GM21576 (cell line): ENCODE results near the gene ELOB.

Experiments
- ATAC-seq: cut with Tn5 transposase; IDR thresholded peaks from one replicate; pipeline ENCODE4 v1.9.1; 2021; ENCODE audit warnings: mild to moderate bottlenecking, moderate library complexity; ENCODE audit not compliant: unreplicated experiment

The ELOB gene

GRCh38 chr16:2811703-2812471 lies 34.8 kb upstream of the ELOB start:
- no peak for ATAC-seq

- no peak for ATAC-seq
Measured at GRCh38 chr16:2810651-2811050, 33.6 kb upstream of the ELOB start.

DNA sequence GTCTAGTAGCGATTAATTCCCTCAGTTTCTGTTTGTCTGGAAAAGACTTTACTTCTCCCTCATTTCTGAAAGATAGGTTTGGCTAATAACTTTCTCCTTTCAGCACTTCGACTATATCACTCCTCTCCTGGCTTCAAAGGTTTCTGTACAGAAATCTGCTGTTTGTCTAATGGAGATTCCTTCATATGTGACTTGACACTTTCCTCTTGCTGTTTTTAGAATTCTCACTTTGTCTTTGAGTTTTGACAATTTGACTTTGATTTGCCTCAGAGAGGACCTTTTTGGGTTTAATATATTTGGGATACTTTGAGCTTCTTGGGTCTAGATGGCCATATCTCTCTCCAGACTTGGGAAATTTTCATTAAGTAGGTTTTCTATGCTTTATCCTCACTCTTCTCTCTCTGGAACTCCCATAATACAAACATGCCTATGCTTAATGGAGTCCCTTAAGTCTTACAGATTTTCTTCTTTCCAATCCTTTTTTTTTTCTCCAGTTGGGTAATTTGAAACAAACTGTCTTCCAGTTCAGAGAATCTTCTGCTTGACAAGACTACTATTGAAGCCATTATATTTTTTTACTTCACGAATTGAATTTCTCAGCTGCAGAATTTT lies 32.2 kb upstream of the ELOB start:
- no peak for ATAC-seq

- ATAC-seq = no peak
Measured at GRCh38 chr16:2808181-2808580, 31.1 kb upstream of the ELOB start.

GRCh38 chr16:2806286-2806685 lies 29.2 kb upstream of the ELOB start:
- ATAC-seq = no peak

DNA sequence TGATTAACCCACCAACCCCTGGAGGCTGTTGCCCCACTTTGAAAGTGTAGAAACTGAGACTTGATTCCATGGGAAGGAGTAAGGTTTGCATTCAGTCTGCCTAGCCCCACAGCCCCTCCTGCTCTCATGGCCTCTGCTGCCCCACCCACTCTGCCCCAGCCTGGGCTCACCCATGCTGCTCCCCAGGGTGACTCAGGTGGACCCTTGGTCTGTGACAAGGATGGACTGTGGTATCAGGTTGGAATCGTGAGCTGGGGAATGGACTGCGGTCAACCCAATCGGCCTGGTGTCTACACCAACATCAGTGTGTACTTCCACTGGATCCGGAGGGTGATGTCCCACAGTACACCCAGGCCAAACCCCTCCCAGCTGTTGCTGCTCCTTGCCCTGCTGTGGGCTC lies 27.6 kb upstream of the ELOB start:
- no peak for ATAC-seq

GRCh38 chr16:2803545-2804195 lies 26.6 kb upstream of the ELOB start:
- no peak for ATAC-seq

- no peak for ATAC-seq
Measured at GRCh38 chr16:2799859-2800226, 22.8 kb upstream of the ELOB start.

- no peak for ATAC-seq
Measured at GRCh38 chr16:2799205-2799858, 22.3 kb upstream of the ELOB start.

DNA sequence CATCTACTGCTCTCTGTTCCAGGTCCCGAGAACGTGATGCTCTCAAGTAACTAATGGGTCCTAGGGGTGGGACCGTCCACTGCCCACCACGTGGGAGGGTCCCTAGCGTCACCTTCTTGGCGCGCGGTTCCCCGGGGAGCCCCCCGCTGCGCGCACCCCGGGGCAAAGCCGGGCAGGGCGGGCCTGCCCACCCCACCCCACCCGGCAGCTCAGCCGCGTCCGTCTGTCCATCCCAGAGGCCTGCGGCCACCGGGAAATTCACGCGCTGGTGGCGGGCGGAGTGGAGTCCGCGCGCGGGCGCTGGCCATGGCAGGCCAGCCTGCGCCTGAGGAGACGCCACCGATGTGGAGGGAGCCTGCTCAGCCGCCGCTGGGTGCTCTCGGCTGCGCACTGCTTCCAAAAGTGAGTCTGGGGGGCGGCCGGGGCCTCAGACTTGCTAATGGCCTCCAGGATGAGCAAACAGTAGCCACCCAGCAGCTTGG lies 21.7 kb upstream of the ELOB start:
- no peak for ATAC-seq

DNA sequence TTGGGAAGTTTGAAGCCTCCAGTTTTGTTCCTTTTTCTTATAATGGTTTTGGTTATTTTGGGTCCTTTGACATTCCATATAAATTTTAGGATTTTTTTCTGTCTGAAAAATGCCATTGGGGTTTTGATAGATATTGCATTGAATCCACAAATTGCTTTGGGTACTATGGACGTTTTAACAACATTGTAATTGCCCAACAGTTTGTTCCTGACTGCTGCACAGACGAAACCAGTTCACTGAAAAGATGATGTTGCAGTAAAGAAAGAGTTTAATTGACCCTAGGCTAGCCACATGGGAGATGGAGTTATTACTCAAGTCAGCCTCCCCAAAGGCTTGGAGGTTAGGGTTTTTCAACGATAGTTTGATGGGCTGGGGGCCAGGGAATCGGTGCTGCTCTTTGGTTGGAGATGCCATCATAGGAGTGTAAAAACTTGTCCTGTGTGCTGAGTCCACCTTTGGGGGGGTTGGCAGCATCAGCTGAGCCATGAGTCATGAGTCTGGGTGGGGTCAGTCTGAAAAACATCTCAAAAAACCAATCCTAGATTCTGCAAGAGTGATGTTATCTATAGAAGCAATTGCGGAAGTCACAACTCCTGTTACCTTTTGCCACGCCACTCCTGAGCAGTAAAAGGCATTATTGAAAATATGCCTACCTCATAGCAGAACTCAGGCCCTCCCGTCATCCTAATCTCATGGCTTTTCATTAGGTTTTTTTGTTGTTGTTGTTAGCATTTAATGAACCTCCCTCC lies 18.5 kb upstream of the ELOB start:
- no peak for ATAC-seq

GRCh38 chr16:2792940-2793339 lies 15.9 kb upstream of the ELOB start:
- no peak for ATAC-seq

DNA sequence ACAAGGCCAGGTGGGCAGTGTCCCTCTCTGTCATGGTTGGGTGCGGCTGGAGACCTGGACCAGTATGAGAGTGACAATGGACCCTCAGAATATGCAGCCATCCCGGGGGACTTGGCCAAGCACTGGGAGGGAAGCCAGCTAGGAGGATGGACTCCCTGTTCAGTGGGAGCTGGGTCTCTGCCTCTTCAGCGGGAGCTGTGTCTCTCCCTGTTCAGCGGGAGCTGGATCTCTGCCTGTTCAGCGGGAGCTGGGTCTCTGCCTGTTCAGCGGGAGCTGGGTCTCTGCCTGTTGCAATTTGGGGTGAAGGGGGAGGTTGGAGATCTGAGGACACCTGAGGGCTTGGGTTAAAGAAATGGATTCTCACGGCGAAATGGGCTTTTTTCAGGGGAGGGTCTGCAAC lies 14.1 kb upstream of the ELOB start:
- ATAC-seq = no peak

GRCh38 chr16:2790631-2791030 lies 13.6 kb upstream of the ELOB start:
- no peak for ATAC-seq

DNA sequence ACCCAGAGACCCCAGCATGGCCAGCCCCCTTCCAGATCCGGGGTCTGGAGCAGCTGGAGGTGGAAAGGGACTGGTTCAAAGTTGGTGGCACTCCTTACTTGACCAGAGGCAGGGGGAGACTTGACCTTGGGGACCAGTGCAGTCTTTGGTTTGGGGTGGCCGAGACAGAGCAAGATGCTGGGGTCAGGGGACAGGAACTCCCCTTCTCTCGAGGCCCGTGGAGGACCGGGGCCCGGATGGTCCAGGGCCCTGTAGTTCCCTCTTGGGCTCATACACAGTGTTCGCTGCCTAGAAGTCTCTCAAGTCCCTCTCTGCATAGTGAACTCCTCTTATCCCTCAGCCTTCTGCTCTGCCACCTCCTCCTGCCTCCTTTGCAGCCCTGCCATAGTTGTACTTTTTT lies 10.9 kb upstream of the ELOB start:
- ATAC-seq = no peak

DNA sequence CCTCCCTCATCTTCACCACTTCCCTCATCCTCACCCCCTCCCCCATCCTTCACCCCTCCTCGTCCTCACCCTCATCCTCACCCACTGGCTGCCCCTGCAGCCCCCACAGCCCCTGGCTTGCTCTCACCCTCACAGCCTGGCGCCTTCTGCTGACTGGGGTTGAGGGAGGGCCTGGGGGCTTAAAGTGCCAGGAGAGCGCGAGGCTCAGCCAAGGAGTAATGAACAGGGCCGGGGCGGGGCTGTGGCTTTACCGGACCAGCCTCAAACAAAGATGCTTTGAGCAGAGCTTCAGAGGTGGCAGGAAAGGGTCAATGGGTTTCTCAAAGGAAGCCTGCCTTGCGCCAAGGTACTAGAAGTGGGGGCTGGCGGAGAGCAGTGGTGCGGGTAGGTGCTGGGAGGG lies 10.3 kb upstream of the ELOB start, which contains the start of gene PRSS33:
Gene PRSS33 (minus strand): TSS at position 155 of the 400 bp plus-strand sequence. CDS start 1,013 bp downstream, outside the sequence.
- ATAC-seq = no peak

- ATAC-seq = no peak
Measured at GRCh38 chr16:2786826-2787151, 9.7 kb upstream of the ELOB start.

DNA sequence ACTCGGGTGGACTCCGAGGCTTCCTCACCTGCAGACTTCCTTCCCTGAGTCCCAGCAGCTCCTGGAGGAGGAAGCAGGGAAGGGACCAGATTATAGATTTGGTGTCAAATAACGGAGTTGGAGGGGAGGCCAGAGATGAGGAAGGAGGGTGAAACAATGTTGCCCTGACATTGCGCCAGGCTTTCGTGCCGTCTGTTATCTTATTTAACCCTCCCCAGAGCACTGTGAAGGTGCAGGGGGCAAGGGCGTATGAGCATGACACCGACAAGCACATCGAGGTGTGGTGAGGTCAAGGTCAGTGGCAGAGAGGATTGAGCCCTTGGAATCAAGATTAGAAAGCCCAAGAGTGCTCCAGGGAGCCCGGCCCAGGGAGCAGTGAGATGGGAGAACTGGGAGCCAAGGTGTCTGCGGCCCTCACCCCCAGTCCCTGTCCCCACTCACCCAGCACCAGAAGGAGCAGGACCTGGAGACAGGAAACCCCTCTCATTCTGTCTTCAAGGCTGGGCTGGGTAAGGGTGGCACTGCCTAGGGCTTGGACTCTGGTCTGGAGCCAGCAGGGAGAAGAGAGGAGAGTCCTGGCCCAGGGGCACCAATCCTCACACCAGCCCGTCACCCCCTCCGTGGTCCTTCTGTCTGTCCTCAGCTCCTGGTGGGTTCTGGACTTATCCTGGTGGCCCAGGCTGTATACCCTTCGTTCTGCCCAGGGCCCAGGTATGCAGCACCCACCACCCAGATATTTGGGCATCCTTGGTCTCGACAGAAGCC lies 9.2 kb upstream of the ELOB start:
- ATAC-seq = no peak

GRCh38 chr16:2785101-2785991 lies 8.3 kb upstream of the ELOB start:
- ATAC-seq = no peak
